NCI-H510A (cell line): ENCODE data around the gene CHST9.
"Not testable (repeated sequence)": the region's sequence is repeated elsewhere in the genome, so short reads cannot be mapped to it uniquely, and the experiment has no call there.

Source experiments
- DNase-seq: peaks from one replicate; lab custom pipeline; 2025; lab: John Stamatoyannopoulos, UW

Gene CHST9

DNA sequence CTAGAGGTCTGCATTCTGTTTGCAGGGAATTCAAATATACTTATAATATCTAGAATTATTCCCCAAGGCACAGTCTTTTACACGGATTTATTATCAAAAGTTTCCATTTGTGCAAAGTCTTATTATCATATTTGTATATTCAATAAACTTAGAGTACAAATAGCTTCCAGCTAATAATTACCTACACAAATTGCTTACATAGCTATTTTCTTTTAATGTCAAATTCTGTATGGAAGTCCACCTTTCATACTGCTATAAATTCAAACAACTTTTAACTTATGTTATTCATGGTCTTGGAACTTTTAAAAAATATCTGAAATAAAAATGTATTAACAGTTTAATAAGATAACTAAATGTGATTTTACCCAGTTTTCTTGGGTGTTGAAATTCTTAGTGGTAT lies 13.1 kb downstream of the CHST9 start:
- no peak for DNase-seq

DNA sequence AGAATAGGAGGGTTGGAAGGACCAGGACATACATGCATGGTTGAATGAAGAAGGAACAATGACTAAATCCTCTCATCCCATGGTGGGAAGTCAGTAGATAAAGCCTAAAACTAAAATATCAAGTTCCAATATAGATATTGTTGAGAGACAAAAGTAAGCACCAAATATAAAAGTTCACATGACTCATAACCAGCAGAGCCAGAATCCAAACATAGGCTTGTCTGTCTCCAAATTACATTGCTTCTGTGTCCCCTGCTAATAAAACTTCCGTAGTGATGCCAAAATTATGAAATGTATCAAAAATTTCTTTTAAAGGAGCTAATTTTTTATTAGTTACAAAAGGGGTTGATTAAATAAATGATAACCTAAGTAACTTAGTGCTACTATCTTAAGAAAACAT lies 19.7 kb downstream of the CHST9 start:
- DNase-seq = no peak

GRCh38 chr18:27164905-27165304 lies 20.2 kb downstream of the CHST9 start:
- no peak for DNase-seq

DNA sequence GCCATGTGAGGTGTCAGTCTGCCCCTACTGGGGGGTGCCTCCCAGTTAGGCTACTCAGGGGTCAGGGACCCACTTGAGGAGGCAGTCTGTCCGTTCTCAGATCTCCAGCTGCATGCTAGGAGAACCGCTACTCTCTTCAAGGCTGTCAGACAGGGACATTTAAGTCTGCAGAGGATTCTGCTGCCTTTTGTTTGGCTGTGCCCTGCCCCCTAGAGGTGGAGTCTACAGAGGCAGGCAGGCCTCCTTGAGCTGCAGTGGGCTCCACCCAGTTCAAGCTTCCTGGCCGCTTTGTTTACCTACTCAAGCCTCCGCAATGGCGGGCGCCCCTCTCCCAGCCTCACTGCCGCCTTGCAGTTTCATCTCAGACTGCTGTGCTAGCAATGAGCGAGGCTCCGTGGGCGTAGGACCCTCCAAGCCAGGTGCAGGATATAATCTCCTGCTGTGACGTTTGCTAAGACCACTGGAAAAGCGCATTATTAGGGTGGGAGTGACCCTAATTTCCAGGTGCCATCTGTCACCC lies 21.9 kb downstream of the CHST9 start:
- DNase-seq = not testable (repeated sequence)

DNA sequence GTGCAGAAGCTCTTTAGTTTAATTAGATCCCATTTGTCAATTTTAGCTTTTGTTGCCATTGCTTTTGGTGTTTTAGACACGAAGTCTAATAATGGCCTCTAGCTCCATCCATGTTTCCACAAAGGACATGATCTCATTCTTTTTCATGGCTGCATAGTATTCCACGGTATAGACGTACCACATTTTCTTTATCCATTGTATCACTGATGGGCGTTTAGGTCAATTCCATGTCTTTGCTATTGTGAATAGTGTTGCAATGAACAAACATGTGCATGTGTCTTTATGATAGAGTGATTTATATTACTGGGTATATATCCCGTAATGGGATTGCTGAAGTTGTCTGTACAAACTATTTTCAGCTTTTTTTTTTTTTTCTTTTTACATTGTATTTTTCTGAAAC lies 35.9 kb downstream of the CHST9 start:
- not testable (repeated sequence) for DNase-seq

DNA sequence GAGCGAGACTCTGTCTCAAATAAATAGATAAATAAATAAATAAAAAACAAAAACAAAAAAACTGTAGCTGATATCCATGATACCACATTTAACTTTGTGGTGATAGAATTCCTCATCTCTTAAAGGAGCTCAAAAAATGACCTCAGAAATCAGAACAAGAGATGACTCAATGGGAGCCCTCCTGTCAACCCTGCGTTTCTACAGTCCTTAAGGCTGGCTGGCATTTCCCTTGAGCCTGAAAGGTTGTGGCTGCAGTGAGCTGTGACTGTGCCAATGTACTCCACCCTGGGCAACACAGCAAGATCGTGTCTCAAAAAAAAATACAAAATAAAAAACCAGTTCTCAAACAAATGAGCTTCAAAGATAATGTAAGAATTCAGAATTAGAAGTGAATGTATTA lies 40.4 kb downstream of the CHST9 start:
- DNase-seq = no peak

DNA sequence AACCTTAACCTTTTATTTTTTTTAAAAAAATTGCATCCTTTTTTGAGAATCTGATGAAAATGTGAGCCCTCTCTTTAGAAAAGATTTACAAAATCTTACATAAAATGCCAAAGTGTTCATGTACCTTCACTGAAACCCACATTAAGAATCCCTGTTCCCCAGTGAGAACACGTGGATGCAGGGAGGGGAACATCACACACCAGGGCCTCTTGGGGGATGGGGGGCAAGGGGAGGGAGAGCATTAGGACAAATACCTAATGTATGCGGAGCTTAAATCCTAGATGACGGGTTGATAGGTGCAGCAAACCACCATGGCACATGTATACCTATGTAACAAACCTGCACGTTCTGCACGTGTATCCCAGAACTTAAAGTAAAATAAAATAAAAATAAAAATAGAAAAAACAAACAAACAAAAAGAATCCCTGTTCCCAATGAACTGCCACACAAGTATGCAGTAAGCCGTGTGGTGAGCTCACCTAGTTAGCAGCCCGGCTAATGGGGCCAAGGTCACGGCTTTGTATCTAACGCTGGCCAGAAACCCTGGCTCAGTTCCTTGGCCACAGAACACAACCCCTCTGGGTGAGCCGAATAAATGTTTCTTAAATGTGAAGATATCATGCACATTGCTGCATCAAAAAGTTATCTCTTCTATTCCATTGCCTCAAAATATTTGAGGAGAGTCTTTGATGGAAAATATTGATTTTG lies 41.4 kb downstream of the CHST9 start:
- no peak for DNase-seq

- DNase-seq = no peak
Measured at GRCh38 chr18:27142891-27143290, 42.2 kb downstream of the CHST9 start.

GRCh38 chr18:27141876-27142275 lies 43.2 kb downstream of the CHST9 start:
- DNase-seq = no peak

GRCh38 chr18:27138079-27138478 lies 47.0 kb downstream of the CHST9 start:
- no peak for DNase-seq

GRCh38 chr18:27136208-27136535 lies 48.9 kb downstream of the CHST9 start:
- DNase-seq = no peak

- no peak for DNase-seq
Measured at GRCh38 chr18:27135504-27136207, 49.5 kb downstream of the CHST9 start.

GRCh38 chr18:27130065-27130630 lies 55.0 kb downstream of the CHST9 start:
- DNase-seq = no peak

- no peak for DNase-seq
Measured at GRCh38 chr18:27124196-27124595, 60.9 kb downstream of the CHST9 start.

DNA sequence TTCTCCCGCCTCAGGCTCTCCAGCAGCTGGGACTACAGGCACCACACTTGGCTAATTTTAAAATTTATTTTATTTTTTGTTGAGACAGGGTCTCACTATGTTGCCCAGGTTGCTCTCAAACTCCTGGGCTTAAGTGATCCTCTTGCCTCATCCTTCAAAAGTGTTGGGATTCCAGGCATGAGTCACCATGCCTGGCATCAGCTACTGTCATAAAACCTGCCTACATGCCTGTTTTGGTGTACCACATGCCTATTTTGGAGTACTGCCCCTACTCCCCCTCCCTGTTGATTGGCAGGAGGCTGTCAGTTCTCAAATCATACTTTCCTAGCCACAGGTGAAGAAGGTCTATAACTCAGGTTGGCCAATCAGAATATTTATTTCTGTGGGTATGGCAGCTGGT lies 64.0 kb downstream of the CHST9 start:
- DNase-seq = no peak

DNA sequence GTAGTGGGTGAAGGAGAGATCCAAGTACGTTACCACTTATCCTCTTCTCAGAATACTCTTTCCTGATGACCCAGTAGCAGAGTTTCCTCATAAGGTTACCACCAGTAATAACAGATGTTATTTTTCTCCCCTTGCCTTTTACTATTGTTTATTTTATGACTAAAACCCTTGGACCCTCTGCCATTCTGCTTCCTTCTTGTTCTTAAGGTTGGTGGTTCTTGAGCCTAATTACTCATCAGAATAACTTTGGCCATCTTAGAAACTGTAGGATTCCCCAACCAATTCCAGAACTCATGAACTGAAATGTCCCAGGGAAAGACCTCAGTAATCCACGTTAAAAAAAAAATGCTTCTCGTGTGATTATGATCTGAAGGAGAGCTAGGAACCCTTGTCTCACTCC lies 64.9 kb downstream of the CHST9 start:
- no peak for DNase-seq

- no peak for DNase-seq
Measured at GRCh38 chr18:27118973-27119372, 66.1 kb downstream of the CHST9 start.

GRCh38 chr18:27114842-27115241 lies 70.3 kb downstream of the CHST9 start:
- DNase-seq = no peak

DNA sequence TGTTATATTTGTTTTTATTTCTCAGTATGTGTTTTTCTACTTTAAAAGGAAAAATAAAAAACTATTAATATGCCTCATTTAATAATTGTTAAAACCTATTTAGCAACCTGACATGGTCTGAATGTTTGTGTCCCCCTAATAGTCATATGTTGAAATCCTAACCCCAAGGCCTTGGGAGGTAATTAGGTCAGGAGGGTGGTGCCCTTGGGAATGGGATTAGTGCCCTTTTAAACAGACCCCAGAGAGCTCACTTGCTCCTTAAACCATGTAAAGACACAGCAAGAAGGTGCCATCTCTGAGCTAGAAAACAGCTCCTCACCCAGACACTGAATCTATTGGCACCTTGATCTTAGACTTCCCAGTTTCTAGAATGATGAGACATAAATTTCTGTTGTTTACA lies 71.8 kb downstream of the CHST9 start:
- DNase-seq = no peak

DNA sequence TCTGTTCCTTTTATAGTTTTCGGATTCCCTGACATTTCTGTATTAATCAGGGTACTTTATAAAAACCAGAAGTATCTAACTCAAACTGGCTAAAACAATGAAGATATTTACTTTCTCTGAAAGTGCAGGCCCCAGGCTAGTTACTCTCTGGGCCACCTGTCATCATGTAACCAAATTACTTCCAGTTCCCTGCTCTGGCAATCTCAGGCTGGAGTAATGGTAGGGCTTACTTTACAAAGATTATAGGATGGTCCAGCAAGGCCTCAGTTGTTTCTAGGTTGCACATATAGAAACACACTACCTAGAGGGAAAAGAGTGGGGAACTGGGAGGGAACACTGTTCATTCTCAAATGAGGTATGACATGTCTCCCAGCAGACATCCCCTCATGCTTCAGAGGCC lies 74.8 kb downstream of the CHST9 start:
- DNase-seq = no peak

- no peak for DNase-seq
Measured at GRCh38 chr18:27109451-27109850, 75.7 kb downstream of the CHST9 start.

DNA sequence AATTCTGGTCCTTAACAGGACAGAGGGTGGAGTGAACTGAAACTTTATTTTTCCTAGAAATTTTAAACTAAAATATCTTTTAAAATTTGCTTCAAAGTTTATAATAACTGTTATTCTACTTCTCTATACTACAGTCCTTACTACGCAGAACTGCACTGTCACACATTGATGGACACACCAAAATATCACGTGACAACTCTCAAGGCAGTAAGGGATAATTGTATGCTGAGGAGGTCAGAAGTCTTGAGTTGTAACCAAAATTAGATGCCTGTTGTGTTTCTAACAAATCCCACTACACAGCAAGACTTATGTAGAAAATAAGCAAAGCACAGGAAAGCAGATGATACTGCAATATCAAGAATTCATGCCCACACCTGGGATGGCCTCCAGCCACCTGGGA lies 76.3 kb downstream of the CHST9 start:
- no peak for DNase-seq

GRCh38 chr18:27104743-27105142 lies 80.4 kb downstream of the CHST9 start:
- no peak for DNase-seq
